Calu3 (cell line): ENCODE results near the gene GBP4. TPM values are rescaled to one million over a fixed set of nuclear protein-coding genes. Genes with fewer than 3 reads are reported as not detected.

Experiments used
- BruUV-seq: library from RNA; stranded (reverse); fragments of 400-500 nt; replicated peaks from 2 replicates; lab custom pipeline; 2021; lab: Mats Ljungman, UMichigan
- CTCF ChIA-PET: fragments of 300-600 bp; sonication (Branson Sonifier 250); formaldehyde crosslinking; loops from one replicate; lab custom pipeline; 2022; ENCODE audit warnings: antibody characterized with exemption; lab: Charles Lee
- DNase-seq: peaks from one replicate; pipeline ENCODE4 v3.0.0; 2022
- H3K27ac Mint-ChIP-seq: one replicate; pipeline ENCODE4 v1.8.0; 2022; ENCODE audit warnings: mixed read lengths; ENCODE audit not compliant: unreplicated experiment
- H3K27me3 Mint-ChIP-seq: one replicate; pipeline ENCODE4 v1.8.0; 2022; ENCODE audit warnings: mixed read lengths; ENCODE audit not compliant: unreplicated experiment
- H3K36me3 Mint-ChIP-seq: one replicate; pipeline ENCODE4 v1.8.0; 2022; ENCODE audit warnings: mild to moderate bottlenecking, moderate library complexity, mixed read lengths; ENCODE audit not compliant: insufficient read depth, unreplicated experiment
- H3K4me1 Mint-ChIP-seq: one replicate; pipeline ENCODE4 v1.8.0; 2022; ENCODE audit warnings: mild to moderate bottlenecking, low read depth, mixed read lengths; ENCODE audit not compliant: unreplicated experiment
- H3K4me3 Mint-ChIP-seq: one replicate; pipeline ENCODE4 v1.8.0; 2022; ENCODE audit warnings: mild to moderate bottlenecking, low read depth, moderate library complexity, mixed read lengths; ENCODE audit not compliant: unreplicated experiment
- H3K9me3 Mint-ChIP-seq: one replicate; pipeline ENCODE4 v1.8.0; 2022; ENCODE audit warnings: low read depth, mixed read lengths; ENCODE audit not compliant: unreplicated experiment
- intact Hi-C: fragments of 100-400 bp; cut with micrococcal nuclease; formaldehyde crosslinking; loops from one replicate; pipeline ENCODE4 v1.10.0; 2022; ENCODE audit not compliant: unreplicated experiment
- total RNA-seq: library from RNA; stranded (reverse); gene quantifications from 2 replicates; pipeline ENCODE4 v1.2.3, GENCODE V29; 2022
- TF ChIP-seq, protein P1 (sequence below): fragments of 200-600 bp; IDR thresholded peaks from one replicate; pipeline ENCODE4 v1.8.0; 2022; ENCODE audit warnings: antibody characterized with exemption; ENCODE audit not compliant: unreplicated experiment

GBP4 gene
- total RNA-seq, 1 experiment from 2014 or later, result 10.3 TPM

DNA sequence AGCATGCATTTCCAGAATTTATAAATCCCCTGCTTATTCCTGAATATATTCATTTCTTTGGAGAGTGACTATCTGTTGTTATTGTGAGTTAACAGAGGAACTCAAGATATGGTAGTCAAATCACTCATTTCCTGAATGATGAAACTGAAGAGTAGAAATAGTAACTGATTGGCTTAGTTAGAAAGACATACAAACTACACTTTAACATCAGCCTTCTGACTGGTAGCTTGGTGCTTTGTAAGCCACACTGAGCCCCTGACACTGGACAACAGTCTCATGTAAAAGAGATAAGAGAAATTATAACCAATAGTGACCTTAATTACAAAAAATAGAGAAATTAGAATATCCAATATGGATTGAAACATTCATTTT is 27.7 kb downstream of the GBP4 start:
- H3K27ac Mint-ChIP-seq, result no peak overlapping the region
- TF ChIP-seq, protein P1, sequence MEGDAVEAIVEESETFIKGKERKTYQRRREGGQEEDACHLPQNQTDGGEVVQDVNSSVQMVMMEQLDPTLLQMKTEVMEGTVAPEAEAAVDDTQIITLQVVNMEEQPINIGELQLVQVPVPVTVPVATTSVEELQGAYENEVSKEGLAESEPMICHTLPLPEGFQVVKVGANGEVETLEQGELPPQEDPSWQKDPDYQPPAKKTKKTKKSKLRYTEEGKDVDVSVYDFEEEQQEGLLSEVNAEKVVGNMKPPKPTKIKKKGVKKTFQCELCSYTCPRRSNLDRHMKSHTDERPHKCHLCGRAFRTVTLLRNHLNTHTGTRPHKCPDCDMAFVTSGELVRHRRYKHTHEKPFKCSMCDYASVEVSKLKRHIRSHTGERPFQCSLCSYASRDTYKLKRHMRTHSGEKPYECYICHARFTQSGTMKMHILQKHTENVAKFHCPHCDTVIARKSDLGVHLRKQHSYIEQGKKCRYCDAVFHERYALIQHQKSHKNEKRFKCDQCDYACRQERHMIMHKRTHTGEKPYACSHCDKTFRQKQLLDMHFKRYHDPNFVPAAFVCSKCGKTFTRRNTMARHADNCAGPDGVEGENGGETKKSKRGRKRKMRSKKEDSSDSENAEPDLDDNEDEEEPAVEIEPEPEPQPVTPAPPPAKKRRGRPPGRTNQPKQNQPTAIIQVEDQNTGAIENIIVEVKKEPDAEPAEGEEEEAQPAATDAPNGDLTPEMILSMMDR, result no peak
- no peak for DNase-seq
- intact Hi-C loops, result no loop called here
- no peaks in the 10 kb centered on the region for H3K4me1 Mint-ChIP-seq
- no peaks in the 10 kb centered on the region for H3K9me3 Mint-ChIP-seq
- CTCF ChIA-PET, result no interaction called here
- H3K36me3 Mint-ChIP-seq, result no peaks in the 10 kb centered on the region
- H3K4me3 Mint-ChIP-seq, result no peak overlapping the region
- H3K27me3 Mint-ChIP-seq, result no peaks in the 10 kb centered on the region
- no TSS peak for BruUV-seq

DNA sequence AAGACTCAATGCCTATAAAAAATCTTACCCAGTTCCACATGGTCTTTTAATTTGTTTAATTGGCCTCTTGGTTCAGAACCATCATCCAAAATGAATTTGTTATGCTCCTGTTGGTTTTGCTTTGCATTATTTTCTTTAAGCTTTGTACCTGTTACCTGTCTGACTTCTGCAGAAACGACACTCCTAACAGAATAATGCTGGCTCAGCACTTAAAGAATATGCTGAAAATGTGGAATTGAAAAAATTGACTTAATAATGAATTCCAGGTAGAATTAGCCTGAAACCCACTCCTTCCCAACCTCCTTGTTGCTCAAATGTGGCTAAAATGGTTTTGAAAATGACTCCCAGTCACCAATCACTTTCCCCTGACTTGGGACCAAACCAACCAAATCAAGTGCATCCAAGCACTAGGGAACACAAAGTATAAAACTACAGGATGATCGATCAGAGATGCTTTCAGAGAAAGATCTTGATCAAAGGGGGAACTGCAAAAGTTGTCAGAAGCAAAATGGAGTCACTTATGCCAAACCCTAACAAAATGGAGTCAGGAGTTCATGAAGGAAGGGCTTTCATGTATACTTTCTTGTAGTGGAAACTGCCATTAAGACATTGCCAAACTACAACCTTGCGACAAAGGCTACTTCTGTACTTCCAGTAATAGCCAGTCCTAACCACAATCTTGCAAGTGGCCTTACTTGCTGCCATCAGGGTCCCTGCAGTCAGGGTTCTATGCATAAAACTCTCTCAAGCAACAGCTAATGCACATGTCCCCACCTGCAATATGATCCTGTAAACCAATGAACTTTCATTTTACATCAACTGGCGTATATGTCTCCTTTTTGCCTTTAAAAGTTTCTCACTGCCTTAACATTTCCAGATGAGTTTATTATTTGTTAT is 28.3 kb downstream of the GBP4 start:
- BruUV-seq, result no TSS peak
- CTCF ChIA-PET, result no interaction called here

DNA sequence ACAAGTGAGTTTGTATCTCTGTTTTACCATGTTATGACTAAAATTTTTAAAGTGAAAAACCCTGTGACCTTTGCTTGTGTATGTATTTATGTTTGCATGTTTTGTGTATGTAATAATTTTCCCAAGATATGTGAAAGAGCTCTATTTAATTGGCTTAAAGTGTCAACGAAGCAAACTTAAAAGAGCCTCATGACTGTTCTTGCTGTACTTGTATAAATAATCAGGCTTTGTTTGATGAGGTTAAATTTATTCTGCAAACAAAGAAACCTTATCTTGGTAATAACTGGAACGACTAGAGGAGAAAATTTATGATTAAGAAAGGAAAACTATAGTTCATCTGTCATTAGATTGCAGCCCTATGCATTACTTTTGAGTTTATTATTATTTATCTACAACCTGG is 29.6 kb downstream of the GBP4 start:
- intact Hi-C loops, result no loop called here
- DNase-seq, result no peak
- H3K27me3 Mint-ChIP-seq, result no peaks in the 10 kb centered on the region
- CTCF ChIA-PET, result no interaction called here
- TF ChIP-seq, protein P1, result no peak
- no peaks in the 10 kb centered on the region for H3K9me3 Mint-ChIP-seq
- H3K4me1 Mint-ChIP-seq, result no peaks in the 10 kb centered on the region
- H3K4me3 Mint-ChIP-seq, result no peak overlapping the region
- BruUV-seq, result no TSS peak
- no peaks in the 10 kb centered on the region for H3K36me3 Mint-ChIP-seq
- no peak overlapping the region for H3K27ac Mint-ChIP-seq

More for the DNA sequence above, 28.3 kb downstream of the GBP4 start:
- H3K4me1 Mint-ChIP-seq, result no peaks in the 10 kb centered on the region
- H3K27me3 Mint-ChIP-seq, result no peaks in the 10 kb centered on the region
- DNase-seq, result no peak
- H3K9me3 Mint-ChIP-seq, result no peaks in the 10 kb centered on the region
- H3K4me3 Mint-ChIP-seq, result no peak overlapping the region
- H3K27ac Mint-ChIP-seq, result no peak overlapping the region
- H3K36me3 Mint-ChIP-seq, result no peaks in the 10 kb centered on the region
- TF ChIP-seq, protein P1, result no peak
- intact Hi-C loops, result no loop called here

DNA sequence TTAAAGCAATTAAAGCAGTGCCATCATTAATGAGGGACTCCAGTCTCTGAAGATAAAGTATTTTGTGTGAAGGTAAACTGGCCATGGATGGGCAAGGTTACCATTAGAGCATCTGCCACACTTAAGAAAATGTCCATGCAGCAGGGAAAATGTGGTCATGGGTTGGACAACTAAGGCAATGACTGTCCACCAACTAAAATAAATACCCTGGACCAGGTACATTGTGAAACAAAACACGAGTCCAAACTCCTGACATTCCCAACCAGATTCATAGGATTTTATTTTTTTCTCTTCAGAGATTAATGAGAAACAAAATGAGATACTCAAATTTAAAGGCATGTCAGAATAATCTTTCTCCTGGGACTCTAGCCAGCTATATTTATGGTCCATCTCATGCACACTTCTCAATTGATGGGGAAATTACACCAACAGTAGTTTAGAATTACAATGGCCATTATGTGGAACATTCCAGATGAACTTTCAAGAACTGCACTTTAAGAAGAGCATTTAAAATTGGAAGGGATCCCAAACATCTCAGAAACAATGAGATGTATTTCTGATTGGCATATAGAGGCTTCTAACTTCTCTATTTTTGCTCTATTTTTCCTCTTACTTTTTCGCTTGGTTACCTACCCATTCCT is 31.0 kb downstream of the GBP4 start:
- H3K4me3 Mint-ChIP-seq, result no peak overlapping the region

More for the DNA sequence above, 31.0 kb downstream of the GBP4 start:
- TF ChIP-seq, protein P1, result no peak
- H3K4me1 Mint-ChIP-seq, result no peaks in the 10 kb centered on the region
- no peak for DNase-seq
- H3K27ac Mint-ChIP-seq, result no peak overlapping the region
- BruUV-seq, result no TSS peak
- no peaks in the 10 kb centered on the region for H3K9me3 Mint-ChIP-seq
- CTCF ChIA-PET, result interaction anchor here (0.6 kb wide), 1 partner anchor 72 kb away, joined by 3 read pairs; no protein-coding TSS in a partner anchor
- H3K27me3 Mint-ChIP-seq, result no peaks in the 10 kb centered on the region
- intact Hi-C loops, result no loop called here
- H3K36me3 Mint-ChIP-seq, result no peaks in the 10 kb centered on the region
